GM12875 (cell line): Measurements from ENCODE around the gene CALML3.

ENCODE experiments used
- H3K4me3 ChIP-seq: one replicate; pipeline ENCODE4 v1.5.1; 2011; ENCODE audit warnings: low read depth, low read length, control low read depth
- TF ChIP-seq, protein P1 (sequence below): IDR thresholded peaks from 2 replicates; pipeline ENCODE4 v1.5.1; 2011; ENCODE audit warnings: low read depth, mild to moderate bottlenecking, control low read depth, inconsistent platforms, low read length, moderate library complexity, borderline replicate concordance; ENCODE audit not compliant: insufficient read depth

Gene CALML3

DNA sequence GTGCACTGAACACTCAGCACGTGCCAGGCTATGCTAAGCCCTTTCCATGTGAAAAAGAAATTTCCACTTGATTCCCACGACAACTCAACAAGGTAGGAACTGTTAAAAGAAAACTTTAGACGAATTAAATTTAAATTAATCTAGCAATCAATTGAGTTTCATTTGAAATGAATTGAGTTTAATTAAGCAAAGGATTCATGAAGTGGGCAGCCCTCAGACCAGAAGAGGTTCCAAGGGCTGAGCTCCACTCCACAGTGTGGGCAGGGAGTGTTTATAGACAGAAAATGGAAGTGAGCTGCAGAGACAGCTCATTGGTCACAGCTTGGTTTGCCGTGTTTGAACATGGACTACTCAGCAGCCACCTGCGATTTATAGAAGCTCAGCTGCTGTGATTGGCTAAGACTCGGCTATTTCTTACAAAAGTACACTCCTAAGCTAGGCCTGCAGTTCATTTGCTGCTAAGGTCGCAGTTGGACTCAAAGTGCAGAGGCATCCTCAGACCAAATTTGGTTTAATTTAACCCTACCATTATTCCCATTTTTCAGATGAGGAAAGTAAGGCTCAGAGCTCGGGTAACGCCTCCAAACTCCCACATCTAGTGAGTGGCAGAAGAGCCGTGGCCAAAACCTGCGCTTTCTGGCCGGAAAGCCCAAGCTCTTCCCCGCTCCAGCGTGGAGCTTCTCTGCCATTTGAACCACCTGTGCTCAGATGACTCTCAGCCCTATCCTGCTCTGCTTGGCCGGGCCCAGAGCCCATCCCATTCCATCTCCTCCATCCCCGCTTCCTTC is 24.9 kb downstream of the CALML3 start:
- TF ChIP-seq, protein P1, sequence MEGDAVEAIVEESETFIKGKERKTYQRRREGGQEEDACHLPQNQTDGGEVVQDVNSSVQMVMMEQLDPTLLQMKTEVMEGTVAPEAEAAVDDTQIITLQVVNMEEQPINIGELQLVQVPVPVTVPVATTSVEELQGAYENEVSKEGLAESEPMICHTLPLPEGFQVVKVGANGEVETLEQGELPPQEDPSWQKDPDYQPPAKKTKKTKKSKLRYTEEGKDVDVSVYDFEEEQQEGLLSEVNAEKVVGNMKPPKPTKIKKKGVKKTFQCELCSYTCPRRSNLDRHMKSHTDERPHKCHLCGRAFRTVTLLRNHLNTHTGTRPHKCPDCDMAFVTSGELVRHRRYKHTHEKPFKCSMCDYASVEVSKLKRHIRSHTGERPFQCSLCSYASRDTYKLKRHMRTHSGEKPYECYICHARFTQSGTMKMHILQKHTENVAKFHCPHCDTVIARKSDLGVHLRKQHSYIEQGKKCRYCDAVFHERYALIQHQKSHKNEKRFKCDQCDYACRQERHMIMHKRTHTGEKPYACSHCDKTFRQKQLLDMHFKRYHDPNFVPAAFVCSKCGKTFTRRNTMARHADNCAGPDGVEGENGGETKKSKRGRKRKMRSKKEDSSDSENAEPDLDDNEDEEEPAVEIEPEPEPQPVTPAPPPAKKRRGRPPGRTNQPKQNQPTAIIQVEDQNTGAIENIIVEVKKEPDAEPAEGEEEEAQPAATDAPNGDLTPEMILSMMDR: no peak

DNA sequence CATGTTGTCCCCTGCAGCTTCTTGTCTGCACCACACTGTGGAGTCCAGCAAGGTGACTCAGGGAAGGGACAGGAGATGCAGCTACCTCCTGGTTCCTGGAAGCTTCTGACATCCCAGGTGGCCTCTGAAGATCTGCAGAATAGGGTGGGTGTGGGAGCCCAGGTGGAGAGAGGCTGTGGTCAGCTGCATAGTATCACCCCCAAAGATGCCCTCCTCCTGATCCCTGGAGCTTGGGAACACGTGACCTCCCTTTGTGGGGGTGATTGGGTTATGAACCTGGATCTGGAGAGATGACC is 25.4 kb downstream of the CALML3 start:
- H3K4me3 ChIP-seq: no peak overlapping the region
- TF ChIP-seq, protein P1: no peak

More for the DNA sequence above, 24.9 kb downstream of the CALML3 start:
- H3K4me3 ChIP-seq: no peak overlapping the region

DNA sequence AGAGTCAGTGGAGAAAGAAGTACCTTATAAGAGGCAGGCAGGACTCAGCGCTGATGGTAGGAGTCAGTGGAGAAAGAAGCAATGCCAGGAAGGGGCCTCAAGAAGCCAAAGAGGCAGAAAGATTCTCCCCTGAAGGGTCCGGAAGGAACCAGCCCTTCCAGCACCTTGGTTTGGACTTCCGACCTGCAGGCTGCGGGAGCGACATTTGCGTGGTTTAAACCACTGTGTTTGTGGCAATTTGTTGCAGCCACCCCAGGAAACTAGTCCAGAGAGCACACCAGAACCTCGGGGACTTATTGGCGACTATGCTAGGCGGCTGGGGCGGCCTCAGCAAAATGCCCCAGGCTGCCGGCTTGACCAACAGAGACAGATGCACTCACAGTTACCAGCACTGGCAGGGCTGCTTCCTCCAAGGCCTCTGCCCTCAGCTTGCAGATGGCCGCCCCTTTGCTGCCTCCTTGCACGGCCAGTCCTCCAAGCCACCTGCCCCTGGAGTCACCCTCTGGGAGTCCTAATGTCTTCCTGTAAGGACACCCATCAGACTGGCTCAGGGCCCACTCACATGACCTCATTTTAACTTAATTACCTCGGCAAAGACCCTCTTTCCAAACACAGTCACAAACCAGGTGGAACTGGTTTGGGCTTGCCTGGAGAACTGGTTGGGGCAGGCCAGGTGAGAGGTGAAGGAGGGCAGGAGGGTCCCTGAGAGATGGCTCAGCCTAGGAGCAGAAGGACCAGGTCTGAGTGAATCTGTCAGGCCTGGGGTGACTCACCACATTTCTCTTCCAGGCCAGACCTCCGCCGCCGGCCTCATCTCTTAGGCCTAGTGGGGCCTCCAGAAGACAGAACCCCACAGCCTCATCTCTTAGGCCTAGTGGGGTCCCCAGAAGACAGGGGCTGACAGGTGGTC is 26.1 kb downstream of the CALML3 start:
- TF ChIP-seq, protein P1: no peak
- no peak overlapping the region for H3K4me3 ChIP-seq

DNA sequence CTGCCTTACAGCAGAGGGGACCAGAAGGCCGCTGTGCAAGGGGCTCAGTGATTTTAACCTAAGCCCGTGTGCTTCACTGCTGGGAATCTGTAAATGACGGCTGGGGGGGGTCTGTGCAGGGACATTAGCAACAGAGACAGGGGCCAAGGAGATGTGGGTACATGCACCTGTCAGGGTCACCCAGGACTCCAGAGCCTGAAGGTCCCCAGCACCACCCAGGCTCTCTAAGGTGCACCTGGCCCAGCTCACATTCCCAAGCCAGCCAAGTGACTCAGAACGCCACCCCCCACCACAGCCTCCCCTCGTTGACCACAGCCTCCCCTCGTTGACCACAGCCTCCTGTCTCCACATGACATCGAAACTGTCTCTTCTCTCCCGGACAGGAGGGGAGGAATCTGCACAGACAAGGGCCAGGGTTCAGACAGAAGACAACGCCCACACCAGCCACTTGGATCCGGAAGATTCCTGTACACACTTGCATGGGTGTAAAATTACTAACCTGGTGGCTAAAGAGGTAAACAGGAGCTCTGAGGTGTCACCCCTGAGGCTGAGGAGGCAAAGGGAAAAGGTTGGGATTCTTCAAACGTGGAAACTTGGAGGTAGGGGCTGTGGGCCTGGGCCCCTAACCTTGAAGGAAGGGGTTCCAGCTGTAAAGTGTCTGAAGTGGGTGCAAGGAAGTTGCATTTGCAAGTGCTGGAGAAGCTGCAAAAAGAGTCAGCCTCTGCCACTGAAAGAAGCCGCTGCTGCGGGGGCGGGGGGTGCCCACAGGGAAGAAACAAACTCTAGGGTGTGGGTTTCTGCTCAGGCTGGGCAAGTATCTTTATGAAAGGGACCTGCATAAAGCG is 27.0 kb downstream of the CALML3 start:
- TF ChIP-seq, protein P1: no peak

DNA sequence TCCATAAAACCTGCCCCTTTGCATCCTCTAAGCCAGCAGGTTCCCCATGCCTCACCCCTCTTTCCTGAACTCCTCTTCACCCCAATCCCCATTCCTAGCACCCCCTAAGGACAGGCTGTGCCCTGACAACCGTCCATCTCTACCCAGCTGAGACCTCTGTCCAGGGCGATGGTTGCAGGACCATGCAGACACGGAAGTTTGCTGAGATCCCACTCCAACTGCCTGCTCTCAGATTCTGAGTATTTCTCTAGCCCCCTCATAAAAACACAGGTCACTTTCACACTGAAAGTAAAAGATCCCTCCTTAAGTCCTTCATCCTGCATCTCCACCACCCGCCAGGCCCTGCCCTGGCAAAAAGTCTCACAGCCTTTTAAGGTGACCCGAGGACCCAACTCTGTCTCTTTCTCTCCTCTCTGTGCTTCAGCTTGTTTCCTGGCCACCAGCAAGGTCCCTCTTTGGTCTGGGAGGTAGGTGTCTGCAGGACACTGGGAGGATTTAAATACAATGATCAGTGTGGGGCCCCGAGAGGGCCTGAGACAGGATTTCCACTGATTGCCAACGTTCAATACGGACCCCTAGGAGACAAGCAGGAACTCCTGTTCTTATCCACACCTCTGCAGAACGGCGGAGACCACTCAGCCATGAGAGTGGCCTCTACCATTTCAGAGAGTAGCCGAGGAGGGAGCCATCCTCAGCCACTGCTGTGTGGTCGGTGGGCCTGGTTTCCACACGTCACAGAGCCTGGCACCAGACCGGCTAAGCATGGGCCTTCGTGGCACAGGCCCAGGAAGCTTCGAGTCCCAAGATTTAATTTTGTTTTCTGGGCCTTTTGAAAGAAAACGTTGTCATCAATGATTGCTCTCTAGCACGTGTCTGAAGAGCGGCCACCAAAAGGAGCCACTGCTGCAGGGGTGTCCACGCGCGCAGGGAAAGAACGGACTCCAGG is 27.9 kb downstream of the CALML3 start:
- H3K4me3 ChIP-seq: no peak overlapping the region
- TF ChIP-seq, protein P1: no peak

More for the DNA sequence above, 27.0 kb downstream of the CALML3 start:
- no peak overlapping the region for H3K4me3 ChIP-seq
